Thoracic aorta (tissue), 2 donors: ENCODE measurements around the gene SHISA4. TPM values are rescaled to one million over a fixed set of nuclear protein-coding genes. Genes with fewer than 3 reads are reported as not detected.
"Not testable (repeated sequence)": the region's sequence is repeated elsewhere in the genome, so short reads cannot be mapped to it uniquely, and the experiment has no call there.

Experiments
- ATAC-seq: fragments of 150-250 bp; one replicate; pipeline ENCODE4 v1.8.0; 2017; ENCODE audit warnings: low read depth; ENCODE audit not compliant: insufficient number of reproducible peaks, low FRiP score
- DNase-seq: peaks from one replicate; pipeline ENCODE4 v3.0.0-alpha.2; 2020; ENCODE audit warnings: low spot score
- H3K27ac ChIP-seq, 2 donors: fragments of 200-600 bp; sonication (generic); 1 replicate in 1 of 2; 2 replicates in 1 of 2; pipeline ENCODE4 v1.5.1; 2016; ENCODE audit warnings: mild to moderate bottlenecking in 2 of 2, moderate library complexity in 2 of 2
- H3K27me3 ChIP-seq: fragments of 200-600 bp; sonication (generic); replicated peaks from 2 replicates; pipeline ENCODE4 v1.6.0; 2016; ENCODE audit warnings: mild to moderate bottlenecking; ENCODE audit not compliant: insufficient read depth
- H3K36me3 ChIP-seq: fragments of 200-600 bp; sonication (generic); one replicate; pipeline ENCODE4 v1.5.1; 2016
- H3K4me1 ChIP-seq, 2 donors: fragments of 200-600 bp; sonication (generic); 1 replicate in 1 of 2; 2 replicates in 1 of 2; pipeline versions ENCODE4 v1.5.1 to v1.6.0; 2016; ENCODE audit warnings: low read depth in 2 of 2, mild to moderate bottlenecking in 1 of 2; ENCODE audit not compliant: control insufficient read depth in 1 of 2
- H3K4me3 ChIP-seq: fragments of 200-600 bp; sonication (generic); 2 replicates; pipeline ENCODE4 v1.5.1; 2016; ENCODE audit warnings: mild to moderate bottlenecking
- H3K9me3 ChIP-seq: fragments of 200-600 bp; sonication (generic); 2 replicates; pipeline ENCODE4 v1.5.1; 2016
- total RNA-seq, 2 donors: library from RNA; depleted of rRNA; stranded (reverse); fragments of >200 nt; gene quantifications; one replicate each; pipeline versions ENCODE4 v1.1.0 to v1.2.3, GENCODE V29; 2016
- TF ChIP-seq, protein P1 (sequence below): fragments of 200-600 bp; sonication (generic); IDR thresholded peaks from one replicate; pipeline ENCODE4 v1.5.1; 2019; ENCODE audit warnings: antibody characterized with exemption

The SHISA4 gene
- total RNA-seq, 2 donors from 2014 or later = 38.9 to 115 TPM

DNA sequence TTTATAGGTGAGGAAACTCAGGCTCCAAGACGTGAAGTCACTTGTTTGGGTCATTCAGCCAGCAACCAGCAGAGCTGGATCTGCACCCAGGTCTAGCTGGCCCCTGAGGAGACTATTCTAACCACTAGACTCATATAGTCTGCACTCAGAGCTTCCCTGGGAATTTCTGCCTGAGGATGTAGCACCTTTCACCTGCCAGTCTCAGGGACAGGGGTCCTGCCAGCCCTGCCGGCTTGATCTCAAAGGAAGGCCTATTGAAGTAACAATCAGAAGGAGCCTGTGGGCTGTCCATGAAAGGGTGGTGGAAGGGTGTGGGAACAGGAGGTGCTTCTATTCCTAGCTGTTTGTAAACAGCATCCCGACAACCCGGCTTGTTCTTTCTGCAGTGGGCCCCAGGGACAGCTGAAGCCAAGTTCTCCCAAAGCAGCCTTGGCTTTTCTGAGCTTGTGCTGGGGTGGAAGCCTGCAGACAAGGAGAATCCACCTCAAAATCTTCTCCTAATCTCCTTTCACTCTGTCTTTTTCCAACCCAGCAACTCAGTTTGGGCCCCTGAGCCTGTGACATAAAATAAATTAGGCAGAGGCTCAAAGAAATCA lies 49.8 kb downstream of the SHISA4 start:
- Histone ChIP-seq H3K27me3 (no peaks in the 10 kb centered on the region), H3K4me3 (peak overlapping the region; percentile 88), H3K36me3 (peaks cover 25% of the 10 kb centered on the region), H3K27ac (peak overlapping the region; percentile 98 to 100), H3K9me3 (no peaks in the 10 kb centered on the region), H3K4me1 (peaks cover 27 to 71% of the 10 kb centered on the region in 2 donors)
- DNase-seq (no peak), ATAC-seq (no peak)
- TF ChIP-seq, protein P1, sequence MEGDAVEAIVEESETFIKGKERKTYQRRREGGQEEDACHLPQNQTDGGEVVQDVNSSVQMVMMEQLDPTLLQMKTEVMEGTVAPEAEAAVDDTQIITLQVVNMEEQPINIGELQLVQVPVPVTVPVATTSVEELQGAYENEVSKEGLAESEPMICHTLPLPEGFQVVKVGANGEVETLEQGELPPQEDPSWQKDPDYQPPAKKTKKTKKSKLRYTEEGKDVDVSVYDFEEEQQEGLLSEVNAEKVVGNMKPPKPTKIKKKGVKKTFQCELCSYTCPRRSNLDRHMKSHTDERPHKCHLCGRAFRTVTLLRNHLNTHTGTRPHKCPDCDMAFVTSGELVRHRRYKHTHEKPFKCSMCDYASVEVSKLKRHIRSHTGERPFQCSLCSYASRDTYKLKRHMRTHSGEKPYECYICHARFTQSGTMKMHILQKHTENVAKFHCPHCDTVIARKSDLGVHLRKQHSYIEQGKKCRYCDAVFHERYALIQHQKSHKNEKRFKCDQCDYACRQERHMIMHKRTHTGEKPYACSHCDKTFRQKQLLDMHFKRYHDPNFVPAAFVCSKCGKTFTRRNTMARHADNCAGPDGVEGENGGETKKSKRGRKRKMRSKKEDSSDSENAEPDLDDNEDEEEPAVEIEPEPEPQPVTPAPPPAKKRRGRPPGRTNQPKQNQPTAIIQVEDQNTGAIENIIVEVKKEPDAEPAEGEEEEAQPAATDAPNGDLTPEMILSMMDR = no peak

GRCh38 chr1:201939148-201939547 lies 50.5 kb downstream of the SHISA4 start:
- TF ChIP-seq, protein P1 = no peak
- Histone ChIP-seq H3K27me3 (no peaks in the 10 kb centered on the region), H3K4me1 (peaks cover 27 to 65% of the 10 kb centered on the region in 2 donors), H3K9me3 (no peaks in the 10 kb centered on the region), H3K27ac (peak overlapping the region; percentile 98 to 100), H3K4me3 (peak overlapping the region; percentile 88), H3K36me3 (peaks cover 31% of the 10 kb centered on the region)
- no peak for DNase-seq
- ATAC-seq = no peak

- no peak for ATAC-seq
- peaks cover 34% of the 10 kb centered on the region for H3K36me3 ChIP-seq
- no peak for DNase-seq
Observed at GRCh38 chr1:201939574-201939973, 50.9 kb downstream of the SHISA4 start.

DNA sequence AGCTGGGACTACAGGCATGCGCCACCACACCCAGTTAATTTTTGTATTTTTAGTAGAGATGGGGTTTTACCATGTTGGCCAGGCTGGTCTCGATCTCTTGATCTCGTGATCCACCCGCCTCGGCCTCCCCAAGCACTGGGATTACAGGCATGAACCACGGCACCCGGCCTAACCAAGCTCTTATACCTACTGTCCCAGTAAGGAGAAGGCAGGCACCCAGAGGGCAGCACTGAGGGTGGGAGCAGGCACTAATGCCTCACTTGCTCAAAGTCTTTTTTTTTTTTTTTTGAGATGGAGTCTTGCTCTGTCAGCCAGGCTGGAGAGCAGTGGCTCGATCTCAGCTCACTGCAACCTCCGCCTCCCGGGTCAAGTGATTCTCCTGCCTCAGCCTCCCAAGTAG lies 51.6 kb downstream of the SHISA4 start:
- H3K4me3 ChIP-seq = peak overlapping the region; percentile 88
- ATAC-seq, H3K27me3 ChIP-seq, DNase-seq, H3K9me3 ChIP-seq: not testable (repeated sequence)
- peak overlapping the region; percentile 98 to 100 for H3K27ac ChIP-seq
- H3K36me3 ChIP-seq = peaks cover 34% of the 10 kb centered on the region
- peaks cover 21 to 54% of the 10 kb centered on the region in 2 donors for H3K4me1 ChIP-seq

More at GRCh38 chr1:201939574-201939973, 50.9 kb downstream of the SHISA4 start:
- peaks cover 26 to 61% of the 10 kb centered on the region in 2 donors for H3K4me1 ChIP-seq
- no peaks in the 10 kb centered on the region for H3K9me3 ChIP-seq
- H3K4me3 ChIP-seq = peak overlapping the region; percentile 88
- H3K27ac ChIP-seq = peak overlapping the region; percentile 98 to 100
- H3K27me3 ChIP-seq = no peaks in the 10 kb centered on the region
- TF ChIP-seq, protein P1 = no peak

GRCh38 chr1:201941420-201942128 lies 52.9 kb downstream of the SHISA4 start:
- Histone ChIP-seq H3K4me3 (peak overlapping the region; percentile 88), H3K9me3 (no peaks in the 10 kb centered on the region), H3K4me1 (peaks cover 12 to 43% of the 10 kb centered on the region in 2 donors), H3K36me3 (peaks cover 32% of the 10 kb centered on the region), H3K27ac (peak overlapping the region; percentile 98 to 100), H3K27me3 (no peaks in the 10 kb centered on the region)
- ATAC-seq (no peak), DNase-seq (no peak)
- TF ChIP-seq, protein P1 = no peak
